Ishikawa (cell line): ENCODE results near the gene BPGM.

Experiments
- TAF1 ChIP-seq: IDR thresholded peaks from 2 replicates; pipeline ENCODE4 v1.6.1; 2012; ENCODE audit warnings: low read depth, mild to moderate bottlenecking
- YY1 ChIP-seq: IDR thresholded peaks from 2 replicates; pipeline ENCODE4 v1.6.1; 2012; ENCODE audit warnings: low read depth

- TF ChIP-seq YY1: no peak
- no peak for TF ChIP-seq TAF1
These were observed 50.7 kb downstream of the BPGM start for GRCh38 chr7:134697205-134697886.
